OCI-LY7 (cell line): ENCODE data around the gene WDTC1. TPM values are rescaled to one million over a fixed set of nuclear protein-coding genes. Genes with fewer than 3 reads are reported as not detected.
"Not testable (repeated sequence)": the region's sequence is repeated elsewhere in the genome, so short reads cannot be mapped to it uniquely, and the experiment has no call there.

ENCODE experiments used
- BruUV-seq: library from RNA; stranded (reverse); fragments of 400-500 nt; replicated peaks from 2 replicates; lab custom pipeline; 2021; lab: Mats Ljungman, UMichigan
- CTCF ChIA-PET: fragments of 300-600 bp; sonication (Branson Sonifier 250); formaldehyde crosslinking; loops from one replicate; lab custom pipeline; 2022; ENCODE audit warnings: antibody characterized with exemption; ENCODE audit not compliant: unreplicated experiment; lab: Charles Lee
- POLR2A ChIA-PET: fragments of 300-600 bp; sonication (Branson Sonifier 250); formaldehyde crosslinking; loops from one replicate; lab custom pipeline; 2022; ENCODE audit warnings: antibody characterized with exemption; lab: Charles Lee
- DNase-seq: peaks from one replicate; pipeline ENCODE4 v3.0.0-alpha.2; 2015; ENCODE audit warnings: low spot score
- H2AFZ ChIP-seq: fragments of 200-600 bp; sonication (generic), shearing (Covaris generic); 2 replicates; pipeline ENCODE4 v1.6.1; 2014; ENCODE audit warnings: mild to moderate bottlenecking, antibody characterized with exemption, low read length, moderate library complexity
- H3K27ac ChIP-seq: fragments of 200-600 bp; sonication (generic); 2 replicates; pipeline ENCODE4 v1.5.1; 2014; ENCODE audit warnings: mixed run types, low read depth, mild to moderate bottlenecking, moderate library complexity, low read length, inconsistent platforms; ENCODE audit not compliant: poor library complexity, severe bottlenecking
- H3K36me3 ChIP-seq: fragments of 200-600 bp; sonication (generic); 2 replicates; pipeline ENCODE4 v1.6.1; 2014; ENCODE audit warnings: mild to moderate bottlenecking, antibody characterized with exemption, low read length, moderate library complexity, mixed read lengths; ENCODE audit not compliant: insufficient read depth
- H3K4me1 ChIP-seq: fragments of 200-600 bp; sonication (generic); 2 replicates; pipeline ENCODE4 v1.5.1; 2014; ENCODE audit warnings: mild to moderate bottlenecking, low read length; ENCODE audit not compliant: insufficient read depth, poor library complexity, severe bottlenecking
- H3K4me2 ChIP-seq: fragments of 200-600 bp; sonication (generic); 2 replicates; pipeline ENCODE4 v1.6.1; 2014; ENCODE audit warnings: mild to moderate bottlenecking, low read length
- H3K4me3 ChIP-seq: fragments of 200-600 bp; sonication (generic); 2 replicates; pipeline ENCODE4 v1.5.1; 2014; ENCODE audit warnings: mild to moderate bottlenecking, low read depth, low read length; ENCODE audit not compliant: poor library complexity, severe bottlenecking
- H3K79me2 ChIP-seq: fragments of 200-600 bp; sonication (generic); 2 replicates; pipeline ENCODE4 v1.6.1; 2016; ENCODE audit warnings: low read depth, mild to moderate bottlenecking, low read length, moderate library complexity, mixed read lengths; ENCODE audit not compliant: insufficient read depth
- H3K9me2 ChIP-seq: fragments of 200-600 bp; sonication (generic); 2 replicates; pipeline ENCODE4 v1.6.1; 2016; ENCODE audit warnings: mild to moderate bottlenecking, low read length, mixed read lengths; ENCODE audit not compliant: insufficient read depth
- H3K9me3 ChIP-seq: fragments of 200-600 bp; sonication (generic); 2 replicates; pipeline ENCODE4 v1.6.1; 2014; ENCODE audit warnings: mild to moderate bottlenecking, mixed run types, low read length, mixed read lengths
- H4K20me1 ChIP-seq: fragments of 200-600 bp; sonication (generic); 2 replicates; pipeline ENCODE4 v1.6.1; 2014; ENCODE audit warnings: mild to moderate bottlenecking, antibody characterized with exemption, low read length, moderate library complexity, mixed read lengths; ENCODE audit not compliant: insufficient read depth
- EZH2phosphoT487 ChIP-seq: fragments of 200-600 bp; sonication (generic); IDR thresholded peaks from 2 replicates; pipeline ENCODE4 v1.6.1; 2018; ENCODE audit warnings: low read depth, borderline replicate concordance, mild to moderate bottlenecking, mixed run types, antibody characterized with exemption, low read length, moderate library complexity, mixed read lengths
- intact Hi-C: fragments of 100-400 bp; cut with micrococcal nuclease; formaldehyde crosslinking; loops from one replicate; pipeline ENCODE4 v1.10.0; 2022; ENCODE audit not compliant: unreplicated experiment
- total RNA-seq, 2 experiments: library from RNA; depleted of rRNA in 1 of 2; stranded (reverse); fragments of >200 nt in 1 of 2; shearing (Covaris generic) in 1 of 2; gene quantifications; 2 replicates each; pipeline ENCODE4 v1.2.3, GENCODE V29; 2014 to 2022
- TF ChIP-seq, protein P1 (sequence below): fragments of 200-600 bp; sonication (generic); conservative IDR thresholded peaks from 2 replicates; pipeline ENCODE4 v1.5.1; 2014; ENCODE audit warnings: mild to moderate bottlenecking, antibody characterized with exemption, low read length, moderate library complexity, mixed read lengths

Gene WDTC1
- total RNA-seq, 2 experiments from 2014 or later: 18.2 to 27.8 TPM

- H2AFZ ChIP-seq: no peak overlapping the region
- H3K27ac ChIP-seq: no peak overlapping the region
- intact Hi-C loops: no loop called here
- TF ChIP-seq, protein P1, sequence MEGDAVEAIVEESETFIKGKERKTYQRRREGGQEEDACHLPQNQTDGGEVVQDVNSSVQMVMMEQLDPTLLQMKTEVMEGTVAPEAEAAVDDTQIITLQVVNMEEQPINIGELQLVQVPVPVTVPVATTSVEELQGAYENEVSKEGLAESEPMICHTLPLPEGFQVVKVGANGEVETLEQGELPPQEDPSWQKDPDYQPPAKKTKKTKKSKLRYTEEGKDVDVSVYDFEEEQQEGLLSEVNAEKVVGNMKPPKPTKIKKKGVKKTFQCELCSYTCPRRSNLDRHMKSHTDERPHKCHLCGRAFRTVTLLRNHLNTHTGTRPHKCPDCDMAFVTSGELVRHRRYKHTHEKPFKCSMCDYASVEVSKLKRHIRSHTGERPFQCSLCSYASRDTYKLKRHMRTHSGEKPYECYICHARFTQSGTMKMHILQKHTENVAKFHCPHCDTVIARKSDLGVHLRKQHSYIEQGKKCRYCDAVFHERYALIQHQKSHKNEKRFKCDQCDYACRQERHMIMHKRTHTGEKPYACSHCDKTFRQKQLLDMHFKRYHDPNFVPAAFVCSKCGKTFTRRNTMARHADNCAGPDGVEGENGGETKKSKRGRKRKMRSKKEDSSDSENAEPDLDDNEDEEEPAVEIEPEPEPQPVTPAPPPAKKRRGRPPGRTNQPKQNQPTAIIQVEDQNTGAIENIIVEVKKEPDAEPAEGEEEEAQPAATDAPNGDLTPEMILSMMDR: no peak
- TF ChIP-seq EZH2phosphoT487: no peak
- ChIA-PET CTCF (no interaction called here), POLR2A (interaction anchor here (0.5 to 1.6 kb wide), 4 partner anchors 10 to 48 kb away, joined by 3 to 9 read pairs (median 3); no protein-coding TSS in a partner anchor)
- H3K9me2 ChIP-seq: no peaks in the 10 kb centered on the region
- no peaks in the 10 kb centered on the region for H3K9me3 ChIP-seq
- H3K79me2 ChIP-seq: no peaks in the 10 kb centered on the region
- DNase-seq: no peak
- no peaks in the 10 kb centered on the region for H3K4me1 ChIP-seq
- H4K20me1 ChIP-seq: no peaks in the 10 kb centered on the region
- BruUV-seq: no TSS peak
- no peaks in the 10 kb centered on the region for H3K36me3 ChIP-seq
- no peak overlapping the region for H3K4me3 ChIP-seq
- H3K4me2 ChIP-seq: no peak overlapping the region
Measured at GRCh38 chr1:27241677-27242076, 7.2 kb downstream of the WDTC1 start.

DNA sequence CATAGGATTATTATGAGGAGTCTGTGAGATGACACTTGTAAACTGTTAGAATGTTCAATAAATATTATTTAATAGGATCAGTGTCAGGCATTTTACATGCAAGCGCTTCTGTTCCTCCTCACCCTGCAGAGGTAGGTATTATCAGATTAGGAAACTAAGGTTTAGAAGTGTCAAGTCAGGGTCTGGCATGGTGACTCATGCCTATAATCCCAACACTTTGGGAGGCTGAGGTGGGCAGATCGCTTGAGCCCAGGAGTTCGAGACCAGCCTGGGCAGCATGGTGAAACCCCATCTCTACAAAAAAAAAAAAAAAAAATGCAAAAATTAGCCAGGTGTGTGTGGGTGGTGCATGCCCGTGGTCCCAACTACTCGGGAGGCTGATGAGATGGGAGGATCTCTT is 9.2 kb downstream of the WDTC1 start:
- H3K27ac ChIP-seq, intact Hi-C loops: not testable (repeated sequence)

DNA sequence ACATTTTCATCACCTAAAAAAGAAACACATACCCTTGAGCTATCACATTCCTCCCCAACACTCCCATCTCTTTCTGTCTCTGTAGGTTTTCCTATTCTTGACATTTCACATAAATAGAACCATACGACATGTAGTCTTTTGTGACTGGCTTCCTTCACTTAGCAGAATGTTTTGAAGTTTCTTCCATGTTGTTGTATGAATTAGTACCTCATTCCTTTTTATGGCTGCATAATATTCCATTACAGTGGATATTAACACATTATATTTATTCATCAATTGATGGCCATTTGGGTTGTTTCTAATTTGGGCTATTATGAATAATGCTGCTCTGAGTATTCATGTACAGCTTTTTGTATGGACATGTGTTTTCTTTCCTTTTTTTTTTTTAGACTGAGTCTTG is 11.8 kb downstream of the WDTC1 start:
- H3K79me2 ChIP-seq: no peaks in the 10 kb centered on the region
- no peaks in the 10 kb centered on the region for H3K9me3 ChIP-seq
- no peak overlapping the region for H3K4me2 ChIP-seq
- CTCF ChIA-PET: no interaction called here
- H3K4me3 ChIP-seq: no peak overlapping the region
- no TSS peak for BruUV-seq
- POLR2A ChIA-PET: interaction anchor here (0.6 to 1.6 kb wide), 2 partner anchors 8 to 614 kb away, joined by 4 read pairs; no protein-coding TSS in a partner anchor
- H2AFZ ChIP-seq: no peak overlapping the region
- H3K9me2 ChIP-seq: no peaks in the 10 kb centered on the region
- no peak for TF ChIP-seq EZH2phosphoT487
- TF ChIP-seq, protein P1: no peak
- H3K27ac ChIP-seq: no peak overlapping the region
- intact Hi-C loops: no loop called here
- DNase-seq: no peak
- no peaks in the 10 kb centered on the region for H4K20me1 ChIP-seq
- H3K36me3 ChIP-seq: no peaks in the 10 kb centered on the region
- H3K4me1 ChIP-seq: peaks cover 10% of the 10 kb centered on the region

More for the DNA sequence above, 9.2 kb downstream of the WDTC1 start:
- H4K20me1 ChIP-seq, H3K36me3 ChIP-seq, H2AFZ ChIP-seq, H3K4me2 ChIP-seq, H3K9me2 ChIP-seq, CTCF ChIA-PET, H3K4me1 ChIP-seq, H3K4me3 ChIP-seq, H3K9me3 ChIP-seq, POLR2A ChIA-PET, H3K79me2 ChIP-seq, BruUV-seq, DNase-seq: not testable (repeated sequence)
